ENCODE measurements around the gene CLDN3. TPM values are rescaled to one million over a fixed set of nuclear protein-coding genes. Genes with fewer than 3 reads are reported as not detected.
"Not testable (repeated sequence)": the region's sequence is repeated elsewhere in the genome, so short reads cannot be mapped to it uniquely, and the experiment has no call there.

Gene CLDN3, protein sequence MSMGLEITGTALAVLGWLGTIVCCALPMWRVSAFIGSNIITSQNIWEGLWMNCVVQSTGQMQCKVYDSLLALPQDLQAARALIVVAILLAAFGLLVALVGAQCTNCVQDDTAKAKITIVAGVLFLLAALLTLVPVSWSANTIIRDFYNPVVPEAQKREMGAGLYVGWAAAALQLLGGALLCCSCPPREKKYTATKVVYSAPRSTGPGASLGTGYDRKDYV
- polyA plus RNA-seq (ENCODE audit: insufficient read length in 3 of 3), result 10 to 100 TPM; 27.7 to 32.9 (median 31.7) TPM

GRCh38 chr7:73770002-73770859 lies at the start of gene CLDN3:
TSS of gene CLDN3 (minus strand) at chr7:73770270. CDS start at chr7:73770049, 221 bp downstream.
- DNase-seq (ENCODE audit: low read depth in 3 of 3, low spot score in 2 of 3), result peak in 2 of 3 donors; percentile 57 to 72

DNA sequence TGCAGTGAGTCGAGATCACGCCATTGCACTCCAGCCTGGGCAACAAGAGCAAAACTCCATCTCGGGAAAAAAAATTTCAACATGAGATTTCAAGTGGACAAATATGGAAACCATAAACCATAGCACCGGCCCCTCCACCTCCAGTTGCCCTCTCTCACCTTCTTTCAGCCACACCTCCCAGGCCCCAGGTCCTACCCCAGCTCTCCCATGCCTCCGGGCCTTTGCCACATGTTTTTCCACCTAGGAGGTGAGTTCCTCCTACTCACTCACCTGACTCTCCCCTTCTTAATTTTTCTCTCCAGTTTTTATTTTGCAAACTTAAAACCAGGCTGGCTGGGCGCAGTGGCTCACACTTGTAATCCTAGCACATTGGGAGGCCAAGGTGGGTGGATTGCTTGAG lies 47.1 kb upstream of the CLDN3 start:
- DNase-seq (ENCODE audit: low read depth in 3 of 3, low spot score in 2 of 3), result no peak

GRCh38 chr7:73815436-73815835 lies 45.4 kb upstream of the CLDN3 start:
- DNase-seq (ENCODE audit: low read depth in 3 of 3, low spot score in 2 of 3), result no peak

DNA sequence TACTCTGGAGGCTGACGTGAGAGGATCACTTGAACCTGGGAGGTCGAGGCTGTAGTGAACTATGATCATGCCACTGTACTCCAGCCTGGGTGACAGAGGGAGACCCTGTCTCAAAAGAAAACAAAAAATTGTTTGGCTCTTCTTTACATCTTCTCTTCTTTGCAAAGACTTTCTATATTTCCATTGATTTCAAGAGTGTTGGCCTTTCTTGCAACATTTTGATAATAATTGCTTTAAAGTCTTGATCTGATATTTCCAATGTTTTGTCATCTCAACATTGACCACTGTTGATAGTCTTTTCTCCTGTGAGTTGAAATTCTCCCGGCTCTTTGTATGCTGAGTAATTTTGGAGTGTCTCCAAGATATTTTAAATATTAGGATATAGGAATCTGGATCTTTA lies 42.9 kb upstream of the CLDN3 start:
- DNase-seq (ENCODE audit: low read depth in 3 of 3, low spot score in 2 of 3), result no peak

DNA sequence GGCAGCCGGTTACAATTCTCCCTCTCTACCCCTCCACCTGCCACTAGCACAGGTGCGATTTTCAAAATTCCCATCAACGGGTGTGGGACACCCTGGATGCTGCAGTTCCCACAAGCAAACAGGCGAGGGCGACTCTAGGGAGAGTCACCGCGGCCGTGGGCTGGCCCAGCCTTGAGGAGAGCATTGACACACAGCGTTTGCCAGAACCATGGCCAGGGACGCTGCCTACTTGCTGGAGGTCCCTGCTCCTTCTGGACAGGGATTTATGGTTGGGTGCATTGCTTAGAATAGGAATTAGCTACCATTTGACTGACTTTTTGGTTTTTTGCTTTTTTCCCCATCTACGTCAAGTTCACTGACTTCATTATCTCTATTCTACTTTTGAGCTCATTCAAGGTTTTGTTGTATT lies 41.7 kb upstream of the CLDN3 start:
- no peak for DNase-seq (ENCODE audit: low read depth in 3 of 3, low spot score in 2 of 3)

DNA sequence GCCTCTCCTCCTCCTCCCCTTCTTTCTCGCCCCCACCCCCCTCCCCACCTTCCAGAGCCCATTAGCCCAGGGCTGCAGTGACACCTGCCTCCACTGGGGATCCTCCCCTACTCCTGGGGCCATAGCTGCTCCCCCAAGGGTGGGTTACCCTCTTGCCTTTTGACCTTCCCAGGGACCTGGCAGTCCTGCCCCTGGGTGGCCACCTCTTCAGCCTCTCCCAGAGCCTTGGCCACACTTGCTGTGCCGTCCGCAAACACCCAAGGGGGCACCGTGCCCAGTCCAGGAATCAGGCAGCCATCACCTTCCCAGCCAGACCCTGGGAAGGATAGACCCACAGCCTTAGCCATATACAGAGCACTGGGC lies 40.9 kb upstream of the CLDN3 start:
- no peak for DNase-seq (ENCODE audit: low read depth in 3 of 3, low spot score in 2 of 3)

- no peak for DNase-seq (ENCODE audit: low read depth in 3 of 3, low spot score in 2 of 3)
Observed at GRCh38 chr7:73809467-73809951, 39.4 kb upstream of the CLDN3 start.

GRCh38 chr7:73802459-73802858 lies 32.4 kb upstream of the CLDN3 start:
- DNase-seq (ENCODE audit: low read depth in 3 of 3, low spot score in 2 of 3), result no peak

GRCh38 chr7:73801577-73801976 lies 31.5 kb upstream of the CLDN3 start:
- no peak for DNase-seq (ENCODE audit: low read depth in 3 of 3, low spot score in 2 of 3)

DNA sequence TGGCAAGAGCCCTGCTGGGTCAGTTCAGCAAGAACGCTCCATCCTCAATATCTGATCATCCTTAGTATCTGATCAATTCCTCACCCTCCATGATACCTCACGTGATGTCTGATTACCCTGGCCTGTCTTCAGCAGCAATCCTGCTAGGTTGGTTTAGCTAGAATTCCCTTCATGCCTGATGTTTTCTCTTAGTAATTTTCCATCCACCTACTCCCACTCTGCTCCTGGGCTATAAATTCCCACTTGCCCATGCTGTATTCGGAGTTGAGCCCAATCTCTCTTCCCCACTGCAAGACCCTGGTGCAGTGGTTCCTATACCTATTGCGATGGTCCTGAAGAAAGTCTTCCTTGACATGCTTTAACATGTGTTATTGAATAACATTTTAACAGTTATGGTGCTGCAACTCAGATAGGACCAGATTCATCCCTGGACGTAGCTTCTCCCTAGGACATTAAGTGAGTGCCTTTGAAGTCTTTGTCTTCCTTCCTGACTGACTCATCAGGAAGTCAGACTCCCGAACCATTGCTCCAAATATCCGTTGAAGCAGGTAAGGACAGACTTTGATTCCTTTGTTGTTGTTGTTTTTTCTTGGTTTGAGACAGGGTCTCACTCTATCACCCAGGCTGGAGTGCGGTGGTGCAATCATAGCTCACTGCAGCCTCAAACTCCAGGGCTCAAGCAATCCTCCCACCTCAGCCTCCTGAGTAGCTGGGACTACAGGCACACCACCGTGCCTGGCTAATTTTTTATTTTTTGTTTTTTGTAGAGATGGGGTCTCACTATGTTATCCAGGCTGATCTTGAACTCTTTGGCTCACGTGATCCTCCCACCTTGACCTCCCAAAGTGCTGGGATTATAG lies 29.4 kb upstream of the CLDN3 start:
- no peak for DNase-seq (ENCODE audit: low read depth in 3 of 3, low spot score in 2 of 3)

DNA sequence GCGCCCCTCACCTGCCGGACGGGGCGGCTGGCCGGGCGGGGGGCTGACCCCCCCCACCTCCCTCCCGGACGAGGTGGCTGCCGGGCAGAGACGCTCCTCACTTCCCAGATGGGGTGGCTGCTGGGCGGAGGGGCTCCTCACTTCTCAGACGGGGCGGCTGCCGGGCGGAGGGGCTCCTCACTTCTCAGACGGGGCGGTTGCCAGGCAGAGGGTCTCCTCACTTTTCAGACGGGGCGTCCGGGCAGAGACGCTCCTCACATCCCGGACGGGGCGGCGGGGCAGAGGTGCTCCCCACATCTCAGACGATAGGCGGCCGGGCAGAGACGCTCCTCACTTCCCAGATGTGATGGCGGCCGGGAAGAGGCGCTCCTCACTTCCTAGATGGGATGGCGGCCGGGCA lies 27.1 kb upstream of the CLDN3 start:
- not testable (repeated sequence) for DNase-seq (ENCODE audit: low read depth in 3 of 3, low spot score in 2 of 3)

- not testable (repeated sequence) for DNase-seq (ENCODE audit: low read depth in 3 of 3, low spot score in 2 of 3)
Observed at GRCh38 chr7:73796656-73797055, 26.6 kb upstream of the CLDN3 start.

- DNase-seq (ENCODE audit: low read depth in 3 of 3, low spot score in 2 of 3), result not testable (repeated sequence)
Observed at GRCh38 chr7:73795188-73795587, 25.1 kb upstream of the CLDN3 start.

- DNase-seq (ENCODE audit: low read depth in 3 of 3, low spot score in 2 of 3), result not testable (repeated sequence)
Observed at GRCh38 chr7:73791170-73791690, 21.2 kb upstream of the CLDN3 start.

DNA sequence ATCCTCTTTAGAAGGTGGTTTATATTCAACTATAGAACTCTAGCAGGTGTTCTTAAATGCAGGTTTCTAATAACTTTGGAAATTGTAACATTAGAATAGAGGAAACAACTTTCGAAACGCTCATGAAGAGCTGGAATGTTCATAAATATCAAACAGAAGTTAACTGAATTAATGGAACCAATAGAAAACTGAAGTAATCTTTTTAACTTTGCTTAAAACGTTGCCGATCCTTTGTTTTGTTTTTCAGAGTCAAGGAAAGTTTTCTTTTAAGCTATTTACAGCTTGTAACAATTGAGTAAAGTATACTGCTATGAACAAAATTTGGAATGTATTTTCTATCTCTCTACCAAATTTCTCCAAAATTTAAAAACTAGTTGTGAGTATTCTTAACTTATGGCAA lies 19.0 kb upstream of the CLDN3 start:
- DNase-seq (ENCODE audit: low read depth in 3 of 3, low spot score in 2 of 3), result no peak

DNA sequence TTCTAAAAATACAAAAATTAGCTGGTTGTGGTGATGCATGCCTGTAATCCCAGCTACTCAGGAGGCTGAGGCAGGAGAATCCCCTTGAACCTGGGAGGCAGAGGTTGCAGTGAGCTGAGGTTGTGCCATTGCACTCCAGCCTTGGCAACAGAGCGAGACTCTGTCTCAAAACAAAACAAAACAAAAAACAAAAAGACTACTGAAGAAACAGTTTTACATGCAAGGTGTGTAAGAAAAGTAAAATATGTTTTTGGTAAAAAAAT lies 17.6 kb upstream of the CLDN3 start:
- DNase-seq (ENCODE audit: low read depth in 3 of 3, low spot score in 2 of 3), result not testable (repeated sequence)

- no peak for DNase-seq (ENCODE audit: low read depth in 3 of 3, low spot score in 2 of 3)
Observed at GRCh38 chr7:73786588-73786987, 16.5 kb upstream of the CLDN3 start.

GRCh38 chr7:73779517-73779916 lies 9.4 kb upstream of the CLDN3 start:
- DNase-seq (ENCODE audit: low read depth in 3 of 3, low spot score in 2 of 3), result no peak

GRCh38 chr7:73778801-73779389 lies 8.8 kb upstream of the CLDN3 start:
- DNase-seq (ENCODE audit: low read depth in 3 of 3, low spot score in 2 of 3), result no peak

- no peak for DNase-seq (ENCODE audit: low read depth in 3 of 3, low spot score in 2 of 3)
Observed at GRCh38 chr7:73774923-73775322, 4.9 kb upstream of the CLDN3 start.

All from right renal cortex interstitium (tissue), 3 donors.